ENCODE data around the gene PPT1. TPM values are rescaled to one million over a fixed set of nuclear protein-coding genes. Genes with fewer than 3 reads are reported as not detected.

Gene PPT1
- total and polyA plus RNA-seq, 2 of the 8 experiments (the other 6 are each of a cell fraction or from before 2014, with no cell fraction given): 77.1 to 150 TPM

GRCh38 chr1:40067023-40067422 lies 30.0 kb downstream of the PPT1 start:
- H3K23ac ChIP-seq (ENCODE audit: insufficient read length): no peak overlapping the region
- no peak overlapping the region for H3K56ac ChIP-seq (replicated peaks; ENCODE audit: insufficient read length, low read depth, low read length)
- H3K4me2 ChIP-seq (ENCODE audit: insufficient read depth in 1 of 2, low read depth in 2 of 2, low read length in 2 of 2): no peak overlapping the region
- H2BK120ac ChIP-seq (replicated peaks; ENCODE audit: low read depth, low read length): no peak overlapping the region
- H4K8ac ChIP-seq (ENCODE audit: extremely low read depth, insufficient read depth, low read length): no peak overlapping the region
- DNase-seq (ENCODE audit: low read depth in 1 of 2, low spot score in 2 of 2) (no peak), FAIRE-seq (no peak)
- H4K91ac ChIP-seq (replicated peaks; ENCODE audit: insufficient read length, low read length): no peak overlapping the region
- H3K23me2 ChIP-seq (ENCODE audit: low read depth, low read length): no peaks in the 10 kb centered on the region
- H3K79me2 ChIP-seq (ENCODE audit: control insufficient read depth in 1 of 2, insufficient read depth in 2 of 2, low read length in 2 of 2): no peaks in the 10 kb centered on the region
- H3K79me1 ChIP-seq (ENCODE audit: low read depth, low read length): no peaks in the 10 kb centered on the region; the same call in 1 of the 2 replicates
- H3K36me3 ChIP-seq (ENCODE audit: control insufficient read depth in 2 of 4, insufficient read depth in 4 of 4, low read length in 3 of 4): peaks cover 30 to 88% (median 75%) of the 10 kb centered on the region in 4 experiments
- H2BK15ac ChIP-seq (ENCODE audit: low read length): no peak overlapping the region
- peaks cover 3 to 5% of the 10 kb centered on the region in 2 experiments for H4K20me1 ChIP-seq (replicated peaks in 1 of 2; ENCODE audit: control insufficient read depth in 1 of 2, insufficient read depth in 2 of 2, low read length in 2 of 2)
- H3K9me3 ChIP-seq (ENCODE audit: insufficient read depth in 2 of 2, low read depth in 1 of 2, low read length in 1 of 2): no peaks in the 10 kb centered on the region
- no peaks in the 10 kb centered on the region for H3K27me3 ChIP-seq (replicated peaks in 1 of 4; ENCODE audit: control insufficient read depth in 3 of 4, extremely low read depth in 1 of 4, insufficient read depth in 3 of 4, low read length in 3 of 4)
- POLR2A ChIA-PET (ENCODE audit: partially characterized antibody): interaction anchor here (0.8 kb wide), 1 partner anchor 541 kb away, joined by 3 read pairs; no protein-coding TSS in a partner anchor
- no peak overlapping the region for H3K4me3 ChIP-seq (ENCODE audit: extremely low read depth in 1 of 4, insufficient read depth in 2 of 4, low read depth in 3 of 4, low read length in 4 of 4)
- no peak overlapping the region for H4K5ac ChIP-seq (ENCODE audit: insufficient read length, low read depth, low read length)
- H3K27ac ChIP-seq (ENCODE audit: low read depth, low read length): no peak overlapping the region
- no peak overlapping the region for H2BK5ac ChIP-seq (ENCODE audit: low read depth, low read length)
- no peak overlapping the region for H2AFZ ChIP-seq (ENCODE audit: low read length)
- H2BK20ac ChIP-seq (ENCODE audit: low read length): no peak overlapping the region
- H3K9ac ChIP-seq (replicated peaks in 1 of 4; ENCODE audit: extremely low read depth in 1 of 4, low read depth in 3 of 4, low read length in 3 of 4): no peak overlapping the region
- H3K18ac ChIP-seq (ENCODE audit: extremely low read depth, low read length): no peak overlapping the region
- H3K4ac ChIP-seq (replicated peaks; ENCODE audit: insufficient read length, low read depth, low read length): no peak overlapping the region
- CTCF ChIA-PET (ENCODE audit: partially characterized antibody): interaction anchor here (4.7 kb wide), 1 partner anchor 17 kb away, joined by 20 read pairs; no protein-coding TSS in a partner anchor
- no peak overlapping the region for H3K14ac ChIP-seq (ENCODE audit: insufficient read length)
- 94% methylated on average over 2 of the region's 2 CpGs; no CpG with 5 or more reads in 1 of the 2 experiments for WGBS, 2 experiments (ENCODE audit: extremely low coverage in 1 of 2, insufficient coverage in 1 of 2, insufficient read length in 1 of 2, insufficient replicate concordance in 2 of 2, low coverage in 1 of 2, low lambda C conversion rate in 2 of 2, missing lambda C conversion rate in 1 of 2)
- H2BK12ac ChIP-seq (ENCODE audit: low read depth, low read length): no peak overlapping the region
- no peaks in the 10 kb centered on the region for H3K4me1 ChIP-seq (replicated peaks in 1 of 4; ENCODE audit: control insufficient read depth in 3 of 4, insufficient read depth in 4 of 4, low read length in 3 of 4)
- no peak overlapping the region for H2AK5ac ChIP-seq (ENCODE audit: low read depth, low read length)
- TF ChIP-seq RAD21 (IDR thresholded peaks at IDR 0.05 in 1 of 2, conservative IDR thresholded peaks at IDR 0.05 in 1 of 2; ENCODE audit: low read depth in 2 of 2, low read length in 2 of 2) (no peak), POLR2AphosphoS5 (IDR thresholded peaks at IDR 0.05; ENCODE audit: low read depth, low read length) (no peak), TBP (IDR thresholded peaks at IDR 0.05; ENCODE audit: low read depth, low read length) (no peak), CBX5 (IDR thresholded peaks at IDR 0.05; ENCODE audit: low read depth, low read length) (no peak), SRF (IDR thresholded peaks at IDR 0.05; ENCODE audit: low read depth, low read length) (no peak), CTBP2 (IDR thresholded peaks at IDR 0.05; ENCODE audit: borderline replicate concordance, insufficient read depth, insufficient read length, low read length) (no peak), GTF2F1 (IDR thresholded peaks at IDR 0.05; ENCODE audit: borderline replicate concordance, low read depth, low read length) (no peak), KDM1A (IDR thresholded peaks at IDR 0.05; ENCODE audit: borderline replicate concordance, low read length) (no peak), BCL11A (IDR thresholded peaks at IDR 0.05; ENCODE audit: low read depth in 2 of 2, low read length in 2 of 2) (no peak), GABPA (IDR thresholded peaks at IDR 0.05; ENCODE audit: borderline replicate concordance, insufficient read depth, low read length) (no peak), CHD2 (IDR thresholded peaks at IDR 0.05; ENCODE audit: low read length) (no peak), BRCA1 (IDR thresholded peaks at IDR 0.05; ENCODE audit: low read depth, low read length) (no peak), EGR1 (IDR thresholded peaks at IDR 0.05; ENCODE audit: borderline replicate concordance, low read depth, low read length) (no peak)
- TF ChIP-seq, protein P1, sequence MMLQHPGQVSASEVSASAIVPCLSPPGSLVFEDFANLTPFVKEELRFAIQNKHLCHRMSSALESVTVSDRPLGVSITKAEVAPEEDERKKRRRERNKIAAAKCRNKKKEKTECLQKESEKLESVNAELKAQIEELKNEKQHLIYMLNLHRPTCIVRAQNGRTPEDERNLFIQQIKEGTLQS (IDR thresholded peaks at IDR 0.05; ENCODE audit: insufficient read depth, low read depth, low read length): no peak

Measured in H1 (cell line).